ENCODE results near the gene PTPN1.
"Not testable (repeated sequence)": the region's sequence is repeated elsewhere in the genome, so short reads cannot be mapped to it uniquely, and the experiment has no call there.

PTPN1 gene

GRCh38 chr20:50509923-50510705 is at the start of gene PTPN1:
Gene PTPN1, plus strand, starts transcription at chr20:50510383. Its CDS starts 145 bp downstream, at chr20:50510528.
- peak; percentile 99 for DNase-seq

DNA sequence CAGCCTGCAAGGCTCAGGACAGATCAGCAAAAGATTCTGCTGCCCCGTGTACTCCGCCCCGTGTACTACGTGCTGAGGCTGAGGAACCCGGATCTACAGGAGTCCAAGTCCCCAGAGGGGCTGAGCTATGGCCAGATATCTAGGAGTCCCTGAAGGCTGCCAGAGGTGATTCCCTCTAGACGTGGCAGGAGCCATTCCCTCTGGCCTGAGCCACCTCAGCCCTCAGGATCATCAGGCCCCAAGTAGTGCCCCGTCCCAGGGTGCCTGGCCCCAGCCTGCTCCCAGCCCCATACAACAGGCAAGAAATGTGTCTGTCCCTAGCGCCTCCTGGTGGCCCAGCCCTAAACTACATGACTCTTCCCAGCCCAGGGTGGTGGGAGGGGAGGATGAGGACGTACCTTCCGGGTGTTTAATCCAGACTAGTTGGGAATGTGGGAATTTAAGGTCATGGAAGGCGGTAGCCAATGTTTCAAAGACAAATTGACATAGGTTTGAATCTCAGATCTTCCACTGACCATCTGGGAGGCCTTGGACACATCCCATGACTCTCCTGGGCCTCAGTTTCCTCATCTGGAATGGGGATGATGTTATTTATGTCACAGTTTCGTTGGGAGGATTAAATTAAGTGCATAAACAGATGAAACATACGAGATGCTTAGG is 49.4 kb upstream of the PTPN1 start:
- DNase-seq = peak; percentile 88

DNA sequence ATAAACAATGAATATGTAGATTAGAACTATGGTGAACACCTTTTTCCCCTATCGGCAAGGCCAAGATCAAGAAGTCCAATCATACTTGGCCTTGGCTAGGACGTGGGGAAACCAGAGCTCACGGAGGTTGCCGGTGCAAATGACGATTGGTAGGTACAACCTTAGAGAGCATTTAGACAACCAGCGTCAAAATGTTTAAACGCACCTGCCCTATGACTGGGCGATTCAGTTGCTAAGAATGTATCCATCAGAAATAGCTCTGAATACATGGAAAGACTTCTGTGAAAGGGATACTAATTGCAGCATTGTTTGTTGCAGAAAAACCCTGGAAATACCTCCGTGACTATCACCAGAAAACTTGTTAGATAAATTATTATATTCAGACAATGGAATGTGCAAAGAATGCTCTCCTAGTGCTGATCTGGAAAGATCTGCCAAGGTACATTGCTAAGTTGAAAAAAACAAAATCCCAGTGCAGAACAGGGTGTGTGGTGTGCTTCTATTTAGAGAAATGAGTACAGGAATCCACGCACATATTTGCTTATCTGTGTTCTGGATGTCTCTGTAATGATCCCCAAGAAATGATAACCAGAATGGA is 48.0 kb upstream of the PTPN1 start:
- no peak for DNase-seq

- DNase-seq = peak; percentile 75
Observed at GRCh38 chr20:50464026-50464724, 46.0 kb upstream of the PTPN1 start.

DNA sequence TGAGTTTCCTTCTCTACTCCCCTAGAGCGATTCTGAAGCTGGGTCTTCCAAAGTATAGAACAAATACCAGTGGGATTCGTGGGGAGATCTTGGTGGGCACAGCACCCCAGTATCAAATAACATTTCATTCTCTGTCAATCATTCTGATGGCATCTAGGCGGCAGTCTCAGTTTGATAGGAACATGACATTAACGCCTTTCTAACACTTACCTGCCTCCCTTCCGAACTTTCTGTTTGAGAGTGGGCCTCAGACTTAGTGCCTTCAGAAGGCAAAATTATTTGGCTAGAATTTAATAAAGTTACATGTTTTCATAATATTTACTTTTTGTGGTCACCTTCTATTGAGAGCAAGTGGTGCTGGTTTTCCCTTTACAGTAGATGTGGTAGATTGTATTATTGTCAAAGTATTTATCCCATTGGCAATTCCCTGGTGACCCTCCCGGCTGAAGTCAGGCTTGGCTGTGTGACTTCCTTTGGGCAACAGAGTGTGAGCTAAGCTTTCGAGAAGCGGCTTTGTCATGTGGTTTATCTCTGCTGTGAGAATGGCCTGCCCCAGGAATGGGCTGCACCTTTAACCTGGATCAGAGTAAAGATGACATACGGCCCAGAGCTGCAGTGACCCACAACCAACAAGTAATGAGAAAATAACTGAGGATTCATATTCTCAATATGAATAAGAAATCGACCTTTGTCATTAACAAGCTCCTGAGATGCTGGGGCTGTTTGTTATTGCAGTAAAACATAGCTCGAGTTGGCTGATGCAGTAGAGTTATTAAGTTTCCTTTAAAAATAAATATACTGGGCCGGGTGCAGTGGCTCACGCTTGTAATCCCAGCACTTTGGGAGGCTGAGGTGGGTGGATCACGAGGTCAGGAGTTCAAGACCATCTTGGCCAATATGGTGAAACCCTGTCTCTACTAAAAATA is 45.2 kb upstream of the PTPN1 start:
- DNase-seq = no peak

DNA sequence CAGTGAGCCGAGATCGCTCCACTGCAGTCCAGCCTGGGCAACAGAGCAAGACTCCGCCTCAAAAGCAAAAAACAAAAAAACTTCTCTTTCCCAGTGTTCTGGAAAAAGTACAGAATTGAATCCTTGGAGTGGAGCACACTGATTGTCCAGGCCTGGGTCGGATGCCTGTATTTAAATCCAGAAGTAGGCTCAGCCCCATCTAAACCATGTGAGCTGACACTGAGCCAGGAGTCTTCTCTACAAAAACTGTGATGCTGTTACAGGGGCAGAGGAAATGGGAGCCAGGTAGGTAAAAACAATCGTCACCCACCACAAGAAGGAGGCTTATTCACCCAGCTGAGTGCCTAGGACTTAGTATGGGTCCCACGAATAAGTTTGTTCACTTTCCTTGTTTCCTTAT is 43.0 kb upstream of the PTPN1 start:
- DNase-seq = peak; percentile 65

GRCh38 chr20:50467718-50468356 is 42.3 kb upstream of the PTPN1 start:
- DNase-seq = peak; percentile 83

GRCh38 chr20:50468378-50468798 is 41.8 kb upstream of the PTPN1 start:
- no peak for DNase-seq

DNA sequence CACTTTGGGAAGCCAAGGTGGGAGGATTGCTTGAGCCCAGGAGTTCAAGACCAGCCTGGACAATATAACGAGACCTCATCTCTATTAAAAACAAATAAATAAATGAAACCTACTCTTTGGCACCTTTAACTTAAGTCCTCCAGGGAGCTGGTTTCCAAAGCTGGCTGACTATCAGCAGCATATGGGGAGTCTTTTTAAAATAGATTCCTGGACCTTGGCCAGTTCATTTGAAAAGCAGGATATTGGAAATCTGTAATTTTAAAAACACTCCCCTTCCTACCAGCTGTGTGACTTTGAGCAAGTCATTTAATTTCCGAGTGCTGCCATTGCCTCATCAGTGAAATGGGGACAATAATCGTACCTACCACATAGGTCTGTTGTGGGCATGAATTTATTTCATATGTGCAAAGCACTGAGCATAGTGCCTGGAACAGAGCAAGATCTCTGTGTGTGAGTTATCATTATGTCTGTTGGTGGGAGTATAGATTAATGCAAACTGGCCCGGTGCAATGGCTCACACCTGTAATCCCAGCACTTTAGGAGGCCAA is 40.9 kb upstream of the PTPN1 start:
- DNase-seq = no peak

- DNase-seq = no peak
Observed at GRCh38 chr20:50469796-50470195, 40.4 kb upstream of the PTPN1 start.

- no peak for DNase-seq
Observed at GRCh38 chr20:50470264-50470858, 39.8 kb upstream of the PTPN1 start.

- no peak for DNase-seq
Observed at GRCh38 chr20:50471231-50471630, 39.0 kb upstream of the PTPN1 start.

DNA sequence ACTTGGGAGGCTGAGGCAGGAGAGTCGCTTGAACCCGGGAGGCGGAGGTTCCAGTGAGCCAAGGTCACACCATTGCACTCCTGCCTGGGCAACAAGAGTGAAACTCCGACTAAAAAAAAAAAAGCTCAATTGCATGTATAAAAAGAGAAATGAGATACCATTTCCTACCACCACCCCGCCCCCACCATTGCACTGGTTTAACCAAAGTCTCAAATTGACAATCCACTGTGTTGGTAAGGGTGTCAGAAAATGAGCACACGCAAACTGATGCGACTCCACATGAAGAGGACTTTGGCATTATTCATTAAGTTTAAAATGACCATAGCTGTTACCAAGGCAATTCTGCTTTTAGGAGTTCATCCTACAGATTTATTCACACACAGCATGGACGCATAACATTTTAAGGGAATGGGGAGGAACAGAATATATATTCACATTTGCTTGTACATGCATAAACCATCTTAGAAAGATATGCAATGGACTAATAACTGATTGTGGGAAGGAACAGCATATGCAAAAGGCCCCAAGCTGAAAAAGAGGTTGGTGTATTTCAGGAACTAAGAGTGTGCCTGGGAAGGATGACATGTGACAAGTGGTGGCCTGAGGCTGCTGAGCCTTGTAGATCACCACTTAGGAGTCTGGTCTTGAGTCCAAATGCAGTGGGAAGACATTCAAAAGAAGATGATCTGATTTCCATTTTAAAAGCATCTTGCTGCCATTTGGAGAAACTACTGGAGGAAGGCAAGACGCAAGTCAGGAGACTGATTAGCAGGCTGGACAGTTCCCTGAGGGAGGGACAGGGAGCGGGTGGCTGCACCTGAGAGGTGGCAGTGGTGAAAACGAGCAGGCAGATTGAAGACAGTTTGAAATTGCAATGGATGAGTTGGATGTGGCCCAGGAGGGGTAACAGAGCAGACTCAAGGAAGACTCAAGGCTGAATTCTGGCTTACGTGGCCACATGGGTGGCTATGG is 37.2 kb upstream of the PTPN1 start:
- DNase-seq = no peak

GRCh38 chr20:50474356-50474755 is 35.8 kb upstream of the PTPN1 start:
- DNase-seq = not testable (repeated sequence)

DNA sequence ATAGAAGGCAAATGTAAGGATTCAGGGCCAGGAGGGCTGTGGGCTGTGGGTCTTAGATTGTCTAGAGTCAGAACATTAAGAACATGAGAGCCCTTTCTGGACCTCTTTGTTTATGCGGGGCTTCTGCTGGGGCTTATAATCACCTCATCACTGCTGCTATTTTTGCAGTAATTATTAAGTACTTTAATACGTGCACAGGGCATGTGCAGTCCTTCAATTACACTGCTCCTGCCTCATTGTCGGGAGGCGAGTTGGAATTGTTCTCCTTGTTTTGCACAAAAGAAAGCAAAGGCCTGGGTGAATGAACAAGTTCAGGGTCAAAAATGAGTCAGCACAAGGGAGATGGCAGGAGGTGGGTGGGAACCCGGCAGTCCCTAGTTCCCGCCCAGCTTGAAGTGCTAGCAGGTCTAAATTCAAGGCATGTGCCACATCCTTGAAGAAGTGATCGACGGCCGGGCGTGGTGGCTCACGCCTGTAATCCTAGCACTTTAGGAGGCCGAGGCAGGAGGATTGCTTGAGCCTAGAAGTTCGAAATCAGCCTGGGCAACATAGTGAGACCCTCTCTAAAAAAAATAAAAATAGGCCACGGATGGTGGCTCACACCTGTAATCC is 34.4 kb upstream of the PTPN1 start:
- no peak for DNase-seq

GRCh38 chr20:50477239-50477872 is 32.8 kb upstream of the PTPN1 start:
- DNase-seq = no peak

GRCh38 chr20:50478162-50478990 is 31.8 kb upstream of the PTPN1 start:
- DNase-seq = no peak

- DNase-seq = no peak
Observed at GRCh38 chr20:50481741-50482140, 28.4 kb upstream of the PTPN1 start.
